ENCODE data around the gene FAM177A1.

- TF ChIP-seq, protein P1, sequence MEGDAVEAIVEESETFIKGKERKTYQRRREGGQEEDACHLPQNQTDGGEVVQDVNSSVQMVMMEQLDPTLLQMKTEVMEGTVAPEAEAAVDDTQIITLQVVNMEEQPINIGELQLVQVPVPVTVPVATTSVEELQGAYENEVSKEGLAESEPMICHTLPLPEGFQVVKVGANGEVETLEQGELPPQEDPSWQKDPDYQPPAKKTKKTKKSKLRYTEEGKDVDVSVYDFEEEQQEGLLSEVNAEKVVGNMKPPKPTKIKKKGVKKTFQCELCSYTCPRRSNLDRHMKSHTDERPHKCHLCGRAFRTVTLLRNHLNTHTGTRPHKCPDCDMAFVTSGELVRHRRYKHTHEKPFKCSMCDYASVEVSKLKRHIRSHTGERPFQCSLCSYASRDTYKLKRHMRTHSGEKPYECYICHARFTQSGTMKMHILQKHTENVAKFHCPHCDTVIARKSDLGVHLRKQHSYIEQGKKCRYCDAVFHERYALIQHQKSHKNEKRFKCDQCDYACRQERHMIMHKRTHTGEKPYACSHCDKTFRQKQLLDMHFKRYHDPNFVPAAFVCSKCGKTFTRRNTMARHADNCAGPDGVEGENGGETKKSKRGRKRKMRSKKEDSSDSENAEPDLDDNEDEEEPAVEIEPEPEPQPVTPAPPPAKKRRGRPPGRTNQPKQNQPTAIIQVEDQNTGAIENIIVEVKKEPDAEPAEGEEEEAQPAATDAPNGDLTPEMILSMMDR (IDR thresholded peaks at IDR 0.05; ENCODE audit: insufficient read depth, low read depth, low read length), result no peak
- no peak for TF ChIP-seq EZH2 (IDR thresholded peaks at IDR 0.05; ENCODE audit: insufficient read depth, low read length)
Observed at GRCh38 chr14:35044939-35045797, 904 bp upstream of the FAM177A1 start.

Data from astrocyte (in vitro differentiated cells and primary cell).